Measurements from ENCODE around the gene RAD51AP1.

- TF ChIP-seq CTCF (IDR thresholded peaks at IDR 0.05) (no peak), EZH2 (IDR thresholded peaks at IDR 0.05; ENCODE audit: borderline replicate concordance, insufficient read depth, low read depth, low read length, poor library complexity, severe bottlenecking) (no peak)
Observed at GRCh38 chr12:4588916-4589315, 50.2 kb downstream of the RAD51AP1 start.
